Ishikawa (cell line): ENCODE results near the gene ACSL3.

Source experiments
- CEBPB ChIP-seq: IDR thresholded peaks from 2 replicates; pipeline ENCODE4 v1.6.1; 2012
- CREB1 ChIP-seq: IDR thresholded peaks from 2 replicates; pipeline ENCODE4 v1.6.1; 2012; ENCODE audit warnings: low read depth
- EGR1 ChIP-seq: IDR thresholded peaks from 2 replicates; pipeline ENCODE4 v1.6.1; 2012
- EP300 ChIP-seq: IDR thresholded peaks from 2 replicates; pipeline ENCODE4 v1.6.1; 2012; ENCODE audit warnings: borderline replicate concordance
- FOXM1 ChIP-seq: IDR thresholded peaks from 2 replicates; pipeline ENCODE4 v1.6.1; 2012; ENCODE audit warnings: low read depth, borderline replicate concordance
- NFIC ChIP-seq: IDR thresholded peaks from 2 replicates; pipeline ENCODE4 v1.6.1; 2012
- RAD21 ChIP-seq: IDR thresholded peaks from 2 replicates; pipeline ENCODE4 v1.6.1; 2012; ENCODE audit warnings: low read depth
- TAF1 ChIP-seq: IDR thresholded peaks from 2 replicates; pipeline ENCODE4 v1.6.1; 2012; ENCODE audit warnings: low read depth, mild to moderate bottlenecking
- TCF12 ChIP-seq: IDR thresholded peaks from 2 replicates; pipeline ENCODE4 v1.6.1; 2012; ENCODE audit warnings: low read depth
- TEAD4 ChIP-seq: IDR thresholded peaks from 2 replicates; pipeline ENCODE4 v1.6.1; 2012
- YY1 ChIP-seq: IDR thresholded peaks from 2 replicates; pipeline ENCODE4 v1.6.1; 2012; ENCODE audit warnings: low read depth
- ZBTB7A ChIP-seq: IDR thresholded peaks from 2 replicates; pipeline ENCODE4 v1.6.1; 2012; ENCODE audit warnings: low read depth
- TF ChIP-seq, protein P1 (sequence below): IDR thresholded peaks from 2 replicates; pipeline ENCODE4 v1.6.1; 2012
- TF ChIP-seq, protein P2 (sequence below): IDR thresholded peaks from 2 replicates; pipeline ENCODE4 v1.6.1; 2012
- TF ChIP-seq, protein P3 (sequence below): IDR thresholded peaks from 2 replicates; pipeline ENCODE4 v1.6.1; 2012; ENCODE audit warnings: low read depth, mild to moderate bottlenecking

Gene ACSL3

DNA sequence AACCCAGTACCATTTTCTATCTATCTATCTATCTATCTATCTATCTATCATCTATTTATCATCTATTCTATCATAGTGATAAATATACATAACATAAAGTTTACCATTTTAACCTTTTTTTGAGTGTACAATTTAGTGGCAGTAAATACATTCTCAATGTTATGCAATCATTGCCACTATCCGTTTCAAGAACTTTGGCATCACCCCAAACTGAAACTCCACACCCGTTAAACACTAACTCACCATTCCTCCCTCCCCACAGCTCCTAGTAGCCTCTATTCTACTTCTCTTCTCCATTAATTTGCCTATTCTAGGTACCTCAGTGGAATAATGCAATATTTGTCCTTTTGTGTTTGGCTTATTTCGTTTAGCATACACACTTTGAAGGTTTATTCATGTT is 108.7 kb downstream of the ACSL3 start:
- TF ChIP-seq CEBPB (peak; percentile 78), TEAD4 (no peak)

DNA sequence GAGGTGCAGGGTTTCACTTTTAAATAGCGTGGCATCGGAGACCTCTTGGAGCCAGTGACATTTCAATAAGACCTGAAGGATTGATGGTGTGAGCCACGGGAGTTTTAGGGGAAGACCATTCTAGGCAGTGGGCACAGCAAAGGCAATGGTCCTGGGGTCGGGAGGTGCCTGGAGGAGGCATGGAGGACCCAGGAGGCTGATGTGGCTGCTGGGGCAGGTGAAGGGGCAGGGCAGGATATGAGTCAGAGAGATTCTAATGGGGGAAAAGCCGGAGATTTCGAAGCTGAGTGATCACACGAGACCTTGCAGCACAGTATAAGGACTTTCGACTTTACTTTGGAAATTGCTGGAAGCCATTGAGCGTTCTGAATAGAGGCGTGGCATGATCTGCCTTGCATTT is 111.6 kb downstream of the ACSL3 start:
- no peak for TF ChIP-seq TEAD4
- TF ChIP-seq CREB1 = no peak
- no peak for TF ChIP-seq NFIC
- TF ChIP-seq RAD21 = no peak
- TF ChIP-seq FOXM1 = no peak
- TF ChIP-seq EGR1 = no peak
- TF ChIP-seq CEBPB = no peak
- TF ChIP-seq, protein P1, sequence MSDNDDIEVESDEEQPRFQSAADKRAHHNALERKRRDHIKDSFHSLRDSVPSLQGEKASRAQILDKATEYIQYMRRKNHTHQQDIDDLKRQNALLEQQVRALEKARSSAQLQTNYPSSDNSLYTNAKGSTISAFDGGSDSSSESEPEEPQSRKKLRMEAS = no peak
- TF ChIP-seq TAF1 = no peak
- no peak for TF ChIP-seq TCF12
- no peak for TF ChIP-seq ZBTB7A
- no peak for TF ChIP-seq EP300
- TF ChIP-seq, protein P2, sequence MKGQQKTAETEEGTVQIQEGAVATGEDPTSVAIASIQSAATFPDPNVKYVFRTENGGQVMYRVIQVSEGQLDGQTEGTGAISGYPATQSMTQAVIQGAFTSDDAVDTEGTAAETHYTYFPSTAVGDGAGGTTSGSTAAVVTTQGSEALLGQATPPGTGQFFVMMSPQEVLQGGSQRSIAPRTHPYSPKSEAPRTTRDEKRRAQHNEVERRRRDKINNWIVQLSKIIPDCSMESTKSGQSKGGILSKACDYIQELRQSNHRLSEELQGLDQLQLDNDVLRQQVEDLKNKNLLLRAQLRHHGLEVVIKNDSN = no peak
- TF ChIP-seq, protein P3, sequence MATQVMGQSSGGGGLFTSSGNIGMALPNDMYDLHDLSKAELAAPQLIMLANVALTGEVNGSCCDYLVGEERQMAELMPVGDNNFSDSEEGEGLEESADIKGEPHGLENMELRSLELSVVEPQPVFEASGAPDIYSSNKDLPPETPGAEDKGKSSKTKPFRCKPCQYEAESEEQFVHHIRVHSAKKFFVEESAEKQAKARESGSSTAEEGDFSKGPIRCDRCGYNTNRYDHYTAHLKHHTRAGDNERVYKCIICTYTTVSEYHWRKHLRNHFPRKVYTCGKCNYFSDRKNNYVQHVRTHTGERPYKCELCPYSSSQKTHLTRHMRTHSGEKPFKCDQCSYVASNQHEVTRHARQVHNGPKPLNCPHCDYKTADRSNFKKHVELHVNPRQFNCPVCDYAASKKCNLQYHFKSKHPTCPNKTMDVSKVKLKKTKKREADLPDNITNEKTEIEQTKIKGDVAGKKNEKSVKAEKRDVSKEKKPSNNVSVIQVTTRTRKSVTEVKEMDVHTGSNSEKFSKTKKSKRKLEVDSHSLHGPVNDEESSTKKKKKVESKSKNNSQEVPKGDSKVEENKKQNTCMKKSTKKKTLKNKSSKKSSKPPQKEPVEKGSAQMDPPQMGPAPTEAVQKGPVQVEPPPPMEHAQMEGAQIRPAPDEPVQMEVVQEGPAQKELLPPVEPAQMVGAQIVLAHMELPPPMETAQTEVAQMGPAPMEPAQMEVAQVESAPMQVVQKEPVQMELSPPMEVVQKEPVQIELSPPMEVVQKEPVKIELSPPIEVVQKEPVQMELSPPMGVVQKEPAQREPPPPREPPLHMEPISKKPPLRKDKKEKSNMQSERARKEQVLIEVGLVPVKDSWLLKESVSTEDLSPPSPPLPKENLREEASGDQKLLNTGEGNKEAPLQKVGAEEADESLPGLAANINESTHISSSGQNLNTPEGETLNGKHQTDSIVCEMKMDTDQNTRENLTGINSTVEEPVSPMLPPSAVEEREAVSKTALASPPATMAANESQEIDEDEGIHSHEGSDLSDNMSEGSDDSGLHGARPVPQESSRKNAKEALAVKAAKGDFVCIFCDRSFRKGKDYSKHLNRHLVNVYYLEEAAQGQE = no peak
- TF ChIP-seq YY1 = no peak

DNA sequence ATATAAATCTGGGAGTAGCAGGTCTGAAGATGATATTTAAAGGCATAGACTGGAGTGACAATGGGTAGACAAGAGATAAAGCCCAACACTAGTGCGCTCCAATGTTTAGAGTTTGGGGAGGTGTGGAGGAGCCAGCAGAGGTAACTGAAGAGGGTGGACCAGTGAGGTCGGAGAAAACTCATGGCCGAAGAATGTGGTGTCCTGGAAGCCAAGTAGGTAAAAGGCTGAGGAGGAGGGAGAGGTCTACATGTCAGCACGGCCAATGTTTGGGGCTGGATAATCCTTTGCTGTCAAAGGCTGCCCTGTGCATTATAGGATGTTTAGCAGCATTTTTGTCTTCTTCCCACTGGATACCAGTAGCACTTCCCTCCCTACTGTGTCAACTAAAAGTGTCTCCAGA is 112.4 kb downstream of the ACSL3 start:
- no peak for TF ChIP-seq EGR1
- TF ChIP-seq, protein P1 = no peak
- TF ChIP-seq, protein P3 = no peak
- TF ChIP-seq CEBPB = no peak
- no peak for TF ChIP-seq ZBTB7A
- TF ChIP-seq CREB1 = no peak
- TF ChIP-seq YY1 = no peak
- TF ChIP-seq TCF12 = no peak
- no peak for TF ChIP-seq NFIC
- TF ChIP-seq, protein P2 = no peak
- TF ChIP-seq FOXM1 = no peak
- TF ChIP-seq EP300 = no peak

DNA sequence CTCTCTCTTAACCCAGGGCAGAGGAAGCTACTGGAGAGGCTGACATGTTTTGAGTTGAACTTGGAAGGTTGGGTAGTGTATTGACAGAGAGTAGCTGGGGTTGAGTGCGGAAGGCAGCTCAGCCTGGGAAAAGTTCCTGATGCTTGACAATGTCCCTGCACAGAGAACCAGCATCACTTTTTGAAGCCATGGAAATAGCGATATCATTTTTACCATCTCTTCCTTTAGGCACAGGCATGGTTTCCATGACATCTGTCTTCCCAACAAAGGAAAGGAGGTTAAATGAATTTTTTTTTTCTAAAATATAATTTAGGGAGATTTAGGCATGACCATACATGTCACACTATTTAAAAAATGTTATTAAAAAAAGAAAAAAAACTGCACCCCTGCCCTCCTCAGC is 112.9 kb downstream of the ACSL3 start:
- TF ChIP-seq RAD21 (no peak), TEAD4 (no peak), TAF1 (no peak), EP300 (no peak), FOXM1 (no peak), YY1 (no peak), ZBTB7A (no peak), EGR1 (no peak), CREB1 (no peak), CEBPB (no peak), TCF12 (no peak), NFIC (no peak)
- TF ChIP-seq, protein P2 = no peak
- TF ChIP-seq, protein P3 = no peak
- TF ChIP-seq, protein P1 = no peak
